Activated CD8-positive, alpha-beta memory T cell treated with anti-CD3 and anti-CD28 coated beads, Interleukin-2, amount 50 U/mL, for 4 hours (primary cell): Measurements from ENCODE around the gene TMEM178B.
A peak's percentile ranks its signal among the peaks of the same experiment; 100 is the strongest.
"Not testable (repeated sequence)": the region's sequence is repeated elsewhere in the genome, so short reads cannot be mapped to it uniquely, and the experiment has no call there.

Experiments used
- DNase-seq: peaks from one replicate; pipeline ENCODE4 v3.0.0-alpha.2; 2020

Gene TMEM178B

DNA sequence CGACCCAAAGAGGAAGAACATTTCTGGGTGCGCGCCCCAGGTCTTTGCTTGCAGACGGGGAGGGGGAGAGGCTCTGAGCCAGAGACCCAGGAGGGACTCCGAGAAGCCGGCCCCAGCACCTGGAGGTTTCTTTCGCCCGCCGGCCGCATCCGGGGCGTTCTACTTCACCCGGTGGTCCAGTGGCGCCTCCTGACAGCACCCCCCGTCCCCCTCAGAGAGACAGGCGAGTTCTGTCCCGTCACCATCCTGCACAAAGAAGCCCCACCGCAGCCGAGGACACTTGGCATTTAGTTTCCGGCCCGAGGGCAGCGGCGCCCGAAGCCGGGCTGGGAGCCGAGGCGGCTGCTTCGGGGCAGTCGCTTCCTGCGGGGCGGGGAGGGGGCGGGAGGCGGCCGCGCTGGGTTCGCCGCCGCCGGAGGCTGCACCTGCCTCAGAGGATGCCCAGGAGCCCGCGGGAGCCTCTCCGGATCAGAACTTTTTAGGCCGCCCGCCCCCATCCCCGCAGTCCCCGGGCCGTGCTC, at the start of gene TMEM178B:
Gene TMEM178B, plus strand, starts transcription at position 424 of the 521 bp plus-strand sequence.
- DNase-seq = no peak

DNA sequence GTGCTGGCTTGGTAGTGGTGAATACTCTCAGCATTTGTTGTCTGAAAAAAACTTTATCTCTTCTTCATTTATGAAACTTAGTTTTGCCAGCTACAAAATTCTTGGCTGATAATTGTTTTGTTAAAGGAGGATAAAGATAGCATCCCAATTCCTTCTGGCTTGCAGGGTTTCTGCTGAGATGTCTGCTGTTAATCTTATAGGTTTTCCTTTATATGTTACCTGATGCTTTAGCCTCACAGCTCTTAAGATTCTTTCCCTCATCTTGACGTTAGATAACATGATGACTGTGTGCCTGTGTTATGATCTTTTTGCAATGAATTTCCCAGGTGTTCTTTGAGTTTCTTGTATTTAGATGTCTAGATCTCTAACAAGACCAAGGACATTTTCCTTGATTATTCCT, 49.2 kb upstream of the TMEM178B start:
- no peak for DNase-seq

DNA sequence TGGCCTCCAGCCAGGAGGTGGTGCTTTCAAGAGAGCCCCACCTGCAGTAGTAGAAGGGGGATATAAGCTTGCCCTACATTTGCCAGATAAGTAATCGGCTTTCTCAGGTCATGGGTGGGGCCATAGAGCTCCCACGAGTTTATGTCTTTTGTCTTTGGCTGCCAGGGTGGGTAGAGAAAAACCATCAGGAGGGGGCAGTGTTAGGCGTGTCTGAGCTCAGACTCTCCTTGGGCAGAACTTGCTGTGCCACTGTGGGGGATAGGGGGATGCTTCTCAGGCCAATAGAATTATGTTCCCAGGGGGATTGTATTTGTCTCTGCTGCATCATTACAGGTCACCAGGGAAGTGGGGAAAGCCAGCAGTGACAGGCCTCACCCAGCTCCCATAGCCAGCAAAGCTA, 46.8 kb upstream of the TMEM178B start:
- no peak for DNase-seq

DNA sequence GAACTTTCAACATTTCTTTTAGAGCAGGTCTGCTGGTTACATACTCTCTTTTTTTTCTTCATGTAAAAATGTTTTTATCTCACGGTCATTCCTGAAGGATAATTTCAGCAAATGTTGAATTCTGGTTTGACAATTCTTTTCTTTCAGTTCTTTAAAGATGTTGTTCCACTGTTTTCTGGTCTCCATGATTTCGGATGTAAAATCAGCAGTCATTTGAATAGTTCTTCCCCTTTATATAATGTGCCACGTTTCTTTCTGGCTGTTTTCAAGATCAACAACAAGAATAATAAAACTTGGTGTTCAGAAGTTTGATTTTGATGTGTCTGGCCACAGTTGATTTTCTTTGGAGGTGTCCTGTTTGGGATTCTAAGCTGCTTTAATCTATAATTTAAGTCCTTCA, 45.1 kb upstream of the TMEM178B start:
- DNase-seq = no peak

DNA sequence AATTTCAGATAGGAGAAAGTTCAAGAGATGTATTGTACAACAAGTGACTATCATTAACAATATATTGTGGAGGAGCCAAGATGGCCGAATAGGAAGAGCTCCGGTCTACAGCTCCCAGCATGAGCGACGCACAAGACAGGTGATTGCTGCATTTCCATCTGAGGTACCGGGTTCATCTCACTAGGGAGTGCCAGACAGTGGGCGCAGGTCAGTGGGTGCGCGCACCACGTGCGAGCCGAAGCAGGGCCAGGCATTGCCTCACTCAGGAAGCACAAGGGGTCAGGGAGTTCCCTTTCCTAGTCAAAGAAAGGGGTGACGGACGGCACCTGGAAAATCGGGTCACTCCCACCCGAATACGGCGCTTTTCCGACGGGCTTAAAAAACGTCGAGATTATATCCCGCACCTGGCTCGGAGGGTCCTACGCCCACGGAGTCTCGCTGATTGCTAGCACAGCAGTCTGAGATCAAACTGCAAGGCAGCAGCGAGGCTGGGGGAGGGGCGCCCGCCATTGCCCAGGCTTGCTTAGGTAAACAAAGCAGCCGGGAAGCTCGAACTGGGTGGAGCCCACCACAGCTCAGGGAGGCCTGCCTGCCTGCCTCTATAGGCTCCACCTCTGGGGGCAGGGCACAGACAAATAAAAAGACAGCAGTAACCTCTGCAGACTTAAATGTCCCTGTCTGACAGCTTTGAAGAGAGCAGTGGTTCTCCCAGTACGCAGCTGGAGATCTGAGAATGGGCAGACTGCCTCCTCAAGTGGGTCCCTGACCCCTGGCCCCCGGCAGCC, 41.1 kb upstream of the TMEM178B start:
- DNase-seq = not testable (repeated sequence)

DNA sequence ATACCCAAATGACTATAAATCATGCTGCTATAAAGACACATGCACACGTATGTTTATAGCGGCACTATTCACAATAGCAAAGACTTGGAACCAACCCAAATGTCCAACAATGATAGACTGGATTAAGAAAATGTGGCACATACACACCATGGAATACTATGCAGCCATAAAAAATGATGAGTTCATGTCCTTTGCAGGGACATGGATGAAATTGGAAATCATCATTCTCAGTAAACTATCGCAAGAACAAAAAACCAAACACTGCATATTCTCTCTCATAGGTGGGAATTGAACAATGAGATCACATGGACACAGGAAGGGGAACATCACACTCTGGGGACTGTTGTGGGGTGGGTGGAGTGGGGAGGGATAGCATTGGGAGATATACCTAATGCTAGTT, 35.8 kb upstream of the TMEM178B start:
- DNase-seq = not testable (repeated sequence)

DNA sequence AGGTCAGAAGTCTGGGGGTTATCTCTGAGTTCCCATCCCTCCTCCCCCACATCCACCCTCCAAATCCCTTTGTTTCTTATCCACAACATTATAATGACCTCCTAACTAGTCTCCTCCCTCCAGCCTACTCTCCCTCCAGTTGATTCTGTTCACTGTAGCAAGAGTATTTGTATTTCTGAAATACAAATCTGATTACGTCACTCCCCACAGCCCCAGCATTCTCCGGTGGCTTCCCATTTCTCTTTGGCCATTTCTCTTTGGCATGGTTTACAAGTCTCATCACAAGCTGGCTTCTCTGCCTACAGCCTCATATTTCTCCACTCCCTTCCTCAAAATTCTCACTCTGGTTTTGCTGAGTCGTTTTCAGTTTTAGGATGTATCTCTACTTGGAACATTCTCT, 34.5 kb upstream of the TMEM178B start:
- no peak for DNase-seq

DNA sequence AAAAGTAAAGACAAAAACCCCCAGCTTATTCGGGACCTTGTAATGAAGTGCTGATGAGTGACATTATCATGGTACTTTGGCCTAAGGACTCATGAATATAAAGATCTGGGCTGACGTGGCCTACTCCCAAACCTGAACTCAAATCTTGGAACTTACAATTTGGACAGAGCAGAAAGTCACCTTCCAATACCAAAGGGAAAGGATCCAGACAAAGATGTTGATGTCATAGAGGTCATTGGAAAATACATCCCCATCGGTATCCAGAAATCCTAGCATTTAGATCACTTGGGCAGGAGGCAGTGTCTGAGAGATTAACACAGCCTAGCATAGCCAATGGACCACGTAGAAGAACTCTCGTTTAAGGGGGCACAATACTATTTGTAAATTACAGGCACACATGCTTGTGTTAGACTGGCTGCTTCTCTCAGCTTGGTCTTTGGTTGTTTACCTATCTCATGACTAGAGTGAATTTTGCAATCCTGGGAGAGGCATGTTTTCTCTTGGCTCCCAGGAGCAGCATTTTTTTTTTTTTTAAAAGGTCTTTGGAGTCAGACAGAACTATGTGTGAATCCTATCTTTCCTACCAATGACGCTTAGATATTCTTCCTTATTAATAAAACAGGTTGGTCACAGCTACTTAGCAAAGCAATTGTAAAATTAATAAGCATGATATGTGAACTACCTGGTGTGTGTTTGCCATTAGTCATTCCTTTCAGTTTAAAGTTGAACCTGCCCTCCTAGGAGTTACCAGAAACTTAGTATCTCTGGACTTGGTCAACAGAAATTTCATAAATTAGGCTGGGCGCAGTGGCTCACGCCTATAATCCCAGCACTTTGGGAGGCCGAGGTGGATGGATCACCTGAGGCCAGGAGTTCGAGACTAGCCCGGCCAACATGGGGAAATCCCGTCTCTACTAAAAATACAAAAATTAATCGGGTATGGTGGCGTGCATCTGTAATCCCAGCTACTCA, 31.4 kb upstream of the TMEM178B start:
- DNase-seq = no peak

DNA sequence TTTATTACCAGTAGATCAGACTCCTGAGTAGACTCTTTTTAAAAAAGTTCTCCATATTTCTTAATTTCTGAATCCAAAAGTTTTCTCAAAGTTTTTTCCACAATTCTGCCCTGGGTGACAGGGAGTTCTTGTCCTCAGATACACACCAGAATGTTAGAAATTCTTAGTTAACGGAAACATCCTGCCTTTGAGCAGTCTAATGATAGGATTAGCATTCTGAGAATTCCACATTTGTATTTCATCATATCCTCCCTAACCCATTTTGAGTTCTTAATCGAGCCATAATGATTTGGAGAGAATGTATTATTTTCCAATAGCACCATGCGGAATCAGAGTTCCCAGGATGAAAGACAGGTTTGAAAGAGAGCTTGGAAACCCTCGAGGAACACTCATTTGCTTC, 30.2 kb upstream of the TMEM178B start:
- no peak for DNase-seq

DNA sequence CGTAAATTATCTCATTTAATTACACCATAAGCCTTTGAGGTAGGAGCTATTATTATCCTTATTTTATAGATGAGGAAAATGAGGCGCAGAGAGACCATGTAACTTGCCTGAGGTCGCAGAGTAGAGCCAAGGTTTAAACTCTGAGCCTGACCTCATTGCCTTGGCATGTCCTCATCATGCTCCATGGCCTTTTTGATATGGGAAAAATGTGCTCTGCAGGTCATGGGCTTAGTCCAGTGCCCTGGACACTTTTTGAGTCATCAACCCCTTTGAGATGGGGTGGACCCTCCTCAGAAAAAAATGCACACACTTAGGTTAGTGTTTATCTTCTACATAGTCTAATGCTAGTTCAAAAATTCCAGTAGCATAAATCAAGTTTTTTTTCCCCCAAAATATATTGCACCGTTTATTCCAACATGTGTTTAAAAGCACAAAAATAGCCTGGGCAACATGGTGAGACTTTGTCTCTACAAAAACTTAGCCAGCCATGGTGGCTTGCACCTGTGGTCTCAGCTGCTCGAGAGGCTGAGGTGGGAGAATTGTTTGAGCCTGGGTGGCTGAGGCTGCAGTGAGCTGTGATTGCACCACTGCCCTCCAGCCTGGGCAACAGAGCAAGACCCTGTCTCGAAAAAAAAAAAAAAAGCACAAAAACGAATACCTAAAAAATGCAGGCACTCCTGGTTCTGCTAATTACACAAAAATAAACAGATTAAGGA, 28.6 kb upstream of the TMEM178B start:
- DNase-seq = no peak

DNA sequence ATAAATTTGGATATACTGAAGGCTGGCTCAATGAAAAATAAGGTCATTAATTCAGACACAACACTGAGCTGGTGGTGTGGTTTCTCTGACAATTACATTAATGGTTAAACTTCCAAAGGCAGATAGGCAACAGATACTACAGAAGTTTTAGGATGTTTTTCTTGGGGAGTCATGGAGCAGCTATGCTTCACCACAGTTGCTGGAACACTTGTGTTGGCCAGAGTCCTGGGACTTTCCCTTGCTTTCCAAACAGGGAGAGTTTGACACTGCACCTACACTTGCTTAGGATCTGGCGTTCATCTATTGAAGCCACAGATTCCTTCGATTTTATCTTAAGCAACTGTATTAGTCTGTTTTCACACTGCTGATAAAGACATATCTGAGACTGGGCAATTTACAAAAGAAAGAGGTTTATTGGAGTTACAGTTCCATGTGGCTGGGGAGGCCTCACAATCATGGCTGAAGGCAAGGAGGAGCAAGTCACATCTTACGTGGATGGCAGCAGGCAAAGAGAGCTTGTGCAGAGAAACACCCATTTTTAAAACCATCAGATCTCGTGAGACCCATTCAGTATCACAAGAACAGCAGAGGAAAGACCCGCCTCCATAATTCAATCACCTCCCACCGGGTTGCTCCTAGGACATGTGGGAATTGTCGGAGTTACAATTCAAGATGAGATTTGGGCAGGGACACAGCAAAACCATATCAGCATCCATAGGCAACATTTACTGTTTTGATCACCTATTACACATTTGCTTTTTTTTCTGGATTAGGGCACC, 27.8 kb upstream of the TMEM178B start:
- no peak for DNase-seq

DNA sequence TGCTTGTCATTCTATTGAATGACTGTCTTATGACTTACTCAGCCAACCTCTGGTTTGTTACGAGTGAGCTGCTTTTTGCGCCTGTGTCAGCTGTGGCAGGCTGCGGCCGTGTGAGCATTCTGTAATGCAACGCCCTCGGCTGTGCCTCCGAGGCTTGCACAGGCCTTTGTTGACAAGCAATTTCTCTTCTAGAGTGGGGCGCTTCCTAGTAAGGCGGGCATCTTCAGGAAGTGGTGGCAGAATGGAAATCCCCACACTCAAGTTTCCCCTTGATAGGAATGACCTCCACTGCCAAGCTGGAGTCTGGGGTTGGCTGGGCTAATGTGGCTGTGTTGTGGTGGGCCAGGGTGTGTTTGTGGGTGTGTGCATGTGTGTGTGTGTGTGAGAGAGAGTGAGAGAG, 20.2 kb upstream of the TMEM178B start:
- peak; percentile 31 for DNase-seq

DNA sequence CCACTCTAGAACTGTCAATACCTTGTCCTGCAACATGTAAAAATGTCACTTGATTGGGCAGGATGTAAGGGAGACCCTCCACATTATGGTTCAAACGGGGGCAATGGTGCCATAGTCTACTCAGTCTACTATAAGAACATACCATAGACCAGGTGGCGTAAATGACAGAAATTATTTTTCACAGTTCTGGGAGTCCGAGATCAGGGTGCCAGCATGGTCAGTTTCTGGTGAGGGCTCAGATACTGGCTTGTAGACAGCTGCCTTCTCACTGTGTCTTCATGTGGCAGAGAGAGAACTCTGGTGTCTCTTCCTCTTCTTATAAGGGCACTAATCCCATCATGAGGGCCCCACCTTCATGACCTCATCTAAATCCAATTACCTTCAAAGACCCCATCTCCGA, 18.7 kb upstream of the TMEM178B start:
- no peak for DNase-seq

DNA sequence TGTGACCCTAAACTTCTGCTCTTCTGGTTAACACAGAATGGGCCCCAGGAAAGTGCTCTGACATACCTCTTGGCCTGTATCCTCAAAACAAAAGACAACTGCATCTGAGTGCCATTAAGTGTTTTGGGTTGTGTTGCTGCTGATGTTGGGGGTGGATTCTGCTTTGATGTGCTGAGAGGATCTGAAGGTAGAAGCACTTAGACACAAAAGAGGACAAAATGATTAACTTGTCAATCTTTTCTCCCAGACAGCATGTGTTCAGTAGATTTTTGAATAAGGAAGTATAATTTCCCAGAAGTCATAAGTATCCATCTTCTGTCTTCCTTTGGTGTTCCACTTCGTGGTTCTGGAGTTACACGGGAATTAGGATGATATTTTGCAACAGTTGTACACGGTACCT, 16.1 kb upstream of the TMEM178B start:
- DNase-seq = no peak

DNA sequence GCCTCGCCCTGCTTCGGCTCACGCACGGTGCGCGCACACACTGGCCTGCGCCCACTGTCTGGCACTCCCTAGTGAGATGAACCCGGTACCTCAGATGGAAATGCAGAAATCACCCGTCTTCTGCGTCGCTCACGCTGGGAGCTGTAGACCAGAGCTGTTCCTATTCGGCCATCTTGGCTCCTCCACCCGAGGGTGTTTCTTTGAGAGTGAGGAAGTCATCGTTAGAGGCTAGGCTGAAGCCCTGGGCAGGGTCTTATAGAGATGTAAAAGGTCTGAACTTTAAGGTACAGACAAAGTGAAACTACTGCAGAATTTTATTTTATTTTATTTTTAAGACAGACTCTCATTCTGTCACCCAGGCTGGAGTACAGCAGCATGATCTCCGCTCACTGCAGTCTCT, 6.0 kb upstream of the TMEM178B start:
- DNase-seq = not testable (repeated sequence)

DNA sequence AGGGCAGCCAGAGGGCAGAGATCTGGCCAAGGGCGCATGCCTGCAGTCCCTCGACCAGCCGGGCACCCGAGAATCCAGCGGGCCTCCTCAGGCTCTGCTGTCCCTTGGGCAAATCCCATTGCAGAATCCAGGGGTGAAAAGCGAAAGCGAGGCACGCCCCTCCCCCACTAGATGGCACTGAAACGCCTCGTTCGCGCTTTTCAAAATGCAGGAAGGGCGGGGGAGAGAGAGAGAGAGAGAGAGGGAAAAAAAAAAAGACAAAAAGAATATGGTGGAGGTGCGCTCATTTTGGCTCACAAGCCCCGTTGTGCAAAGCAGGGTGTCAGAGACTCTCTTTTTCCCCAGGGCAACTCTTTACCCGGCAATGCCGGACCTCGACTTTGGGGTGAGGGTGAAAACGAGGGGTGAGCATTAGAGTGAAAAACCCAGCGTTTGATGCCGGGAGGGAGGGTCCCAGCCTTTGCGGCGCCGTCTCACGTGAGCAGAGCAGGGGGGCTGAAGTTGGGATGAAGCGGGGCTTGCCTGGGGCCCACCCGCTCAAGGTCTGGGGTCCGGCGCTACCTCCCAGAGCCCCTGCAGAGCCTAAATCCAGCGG, 2.5 kb upstream of the TMEM178B start:
- peak; percentile 30 for DNase-seq

DNA sequence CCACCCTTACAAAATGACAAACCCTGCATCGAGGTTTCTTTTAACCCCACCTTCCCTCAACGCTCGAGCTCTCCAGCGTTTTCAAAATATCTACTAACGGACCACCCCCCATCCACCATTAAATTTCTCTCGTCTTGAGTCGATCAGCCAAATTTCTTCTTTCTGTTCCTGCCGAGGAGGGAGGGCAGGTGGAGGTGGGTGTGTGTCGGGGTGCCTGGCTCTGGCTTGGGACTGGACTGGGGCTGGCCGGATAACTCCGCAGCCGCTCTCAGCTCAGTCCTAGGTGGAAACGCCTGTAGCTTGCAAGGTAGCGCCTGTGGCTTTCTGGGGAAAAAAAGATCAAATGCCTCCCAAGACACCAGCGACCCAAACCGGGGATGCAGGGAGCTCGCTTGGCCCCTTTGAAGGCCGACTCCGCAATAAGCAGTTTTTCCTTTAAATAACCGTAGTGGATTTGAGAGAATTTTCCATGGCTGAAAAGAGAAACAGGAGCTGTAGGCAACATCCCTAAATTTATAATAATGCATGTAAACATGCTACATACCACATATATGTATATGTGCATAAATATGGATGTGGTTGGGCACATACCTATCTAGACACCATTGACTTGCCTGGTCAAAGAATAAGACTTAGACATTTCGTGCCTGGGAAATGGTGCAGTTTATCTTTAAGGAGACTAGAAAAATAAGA, 1.9 kb upstream of the TMEM178B start:
- no peak for DNase-seq

DNA sequence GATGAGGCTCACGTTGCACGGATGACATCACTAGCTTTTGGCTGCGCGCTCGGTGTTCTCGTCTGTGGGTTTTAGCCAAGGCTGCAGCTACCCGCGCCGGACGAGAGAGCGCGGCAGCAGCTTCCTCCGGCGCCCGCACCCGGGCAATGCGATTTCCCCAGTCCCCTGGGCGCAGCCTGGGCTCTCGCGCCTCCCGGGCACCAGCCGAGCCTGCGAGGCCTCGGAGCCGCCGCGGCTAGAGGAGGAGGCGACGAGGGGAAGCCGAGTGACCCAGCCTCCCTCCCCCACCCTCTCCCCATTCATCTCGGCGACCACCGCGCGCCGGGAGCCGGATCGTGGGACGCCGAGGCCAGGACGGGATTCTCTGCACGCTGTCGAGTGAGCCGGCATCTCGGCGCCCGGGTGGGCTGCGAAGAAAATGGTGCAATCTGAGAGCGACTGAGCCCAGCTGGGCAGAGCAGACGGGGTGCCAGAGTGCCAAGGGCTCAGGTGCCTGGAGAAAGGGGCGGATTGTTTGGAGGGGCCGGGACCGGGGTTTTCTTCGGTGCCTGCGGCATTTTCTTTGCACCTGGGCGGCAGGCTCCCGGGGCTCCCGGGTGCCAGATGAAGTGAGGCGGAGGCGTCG, 1.2 kb upstream of the TMEM178B start:
- DNase-seq = no peak

DNA sequence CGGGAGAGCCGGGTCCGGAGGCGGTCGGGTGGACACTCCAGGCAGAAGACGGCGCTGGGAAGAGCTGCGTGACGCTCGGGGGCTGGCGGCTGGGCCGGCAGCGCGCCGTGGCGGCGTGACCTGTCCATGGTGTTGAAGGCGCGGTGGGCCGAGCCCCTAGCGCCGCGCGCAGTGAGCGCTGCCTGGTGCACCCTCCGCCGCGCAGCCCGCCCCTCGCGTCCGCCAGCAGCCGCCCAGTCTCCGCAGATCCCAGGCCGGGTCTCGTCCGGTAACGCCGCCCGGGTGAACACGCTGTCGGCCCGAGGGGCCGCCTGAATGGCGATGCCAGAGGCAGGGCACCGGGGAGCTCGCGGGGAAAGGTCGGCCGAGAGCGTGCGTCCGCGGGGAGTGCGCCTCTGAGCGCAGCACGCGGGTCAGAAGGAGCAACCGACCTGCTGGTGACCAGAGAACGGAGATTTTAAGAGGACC, 657 bp upstream of the TMEM178B start:
- DNase-seq = no peak

DNA sequence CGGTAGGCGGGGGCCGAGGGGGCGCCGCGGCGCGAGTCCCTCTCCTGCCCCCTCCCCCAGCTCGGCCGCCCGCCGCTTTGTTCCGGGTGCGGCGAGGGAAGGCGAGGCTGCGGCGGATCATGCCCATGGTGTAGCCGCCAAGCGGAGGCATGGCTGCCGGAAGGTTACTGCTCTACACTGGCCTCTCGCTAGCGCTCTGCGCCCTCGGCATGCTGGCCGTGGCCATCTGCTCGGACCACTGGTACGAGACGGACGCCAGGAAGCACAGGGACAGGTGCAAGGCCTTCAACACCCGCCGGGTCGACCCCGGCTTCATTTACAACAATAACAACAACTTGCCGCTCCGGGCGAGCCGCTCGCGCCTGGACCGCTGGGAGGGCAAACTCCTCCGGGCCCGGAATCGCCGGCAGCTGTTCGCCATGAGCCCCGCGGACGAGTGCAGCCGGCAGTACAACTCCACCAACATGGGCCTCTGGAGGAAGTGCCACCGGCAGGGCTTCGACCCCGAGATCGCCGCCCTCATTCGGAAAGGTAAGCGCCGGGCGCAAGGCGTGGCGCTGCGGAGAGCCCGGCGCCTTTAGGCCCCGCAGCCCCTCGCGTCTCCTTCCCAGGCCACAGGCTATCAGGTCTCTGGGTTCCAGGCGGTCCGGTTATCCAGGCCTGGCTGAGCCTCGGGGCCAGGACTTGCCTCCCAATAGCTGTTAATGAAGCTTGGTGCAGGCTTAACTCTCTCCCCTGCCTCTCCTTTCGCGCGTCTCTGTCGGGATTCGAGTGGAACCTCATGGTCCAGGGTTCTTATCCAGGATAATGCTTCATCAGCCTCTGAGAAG, 513 bp downstream of the TMEM178B start:
- DNase-seq = no peak
